Measurements from ENCODE around the gene BBOX1. TPM values are rescaled to one million over a fixed set of nuclear protein-coding genes. Genes with fewer than 3 reads are reported as not detected.

The BBOX1 gene
- total RNA-seq, 1 donor from 2014 or later, result not detected

- Mint-ChIP-seq H3K9me3 (peaks cover 29% of the 10 kb centered on the region), H3K36me3 (peaks cover 16% of the 10 kb centered on the region), H3K4me1 (no peaks in the 10 kb centered on the region), H3K27ac (no peak overlapping the region), H3K4me3 (no peak overlapping the region), H3K27me3 (ENCODE audit: low read depth) (peaks cover 2% of the 10 kb centered on the region)
- TF ChIP-seq CTCF (IDR thresholded peaks at IDR 0.05; ENCODE audit: unreplicated experiment), result no peak
- no peak for DNase-seq (ENCODE audit: low spot score in 2 of 2, unreplicated experiment in 2 of 2)
These were observed 54.4 kb downstream of the BBOX1 start for GRCh38 chr11:27095059-27095458.

GRCh38 chr11:27095887-27096286, 55.3 kb downstream of the BBOX1 start:
- peaks cover 8% of the 10 kb centered on the region for H3K36me3 Mint-ChIP-seq
- H3K4me1 Mint-ChIP-seq, result no peaks in the 10 kb centered on the region
- no peak overlapping the region for H3K27ac Mint-ChIP-seq
- peaks cover 20% of the 10 kb centered on the region for H3K9me3 Mint-ChIP-seq
- no peak for DNase-seq (ENCODE audit: low spot score in 2 of 2, unreplicated experiment in 2 of 2)
- peaks cover 2% of the 10 kb centered on the region for H3K27me3 Mint-ChIP-seq (ENCODE audit: low read depth)
- TF ChIP-seq CTCF (IDR thresholded peaks at IDR 0.05; ENCODE audit: unreplicated experiment), result no peak
- H3K4me3 Mint-ChIP-seq, result no peak overlapping the region

GRCh38 chr11:27097551-27097950, 56.9 kb downstream of the BBOX1 start:
- Mint-ChIP-seq H3K4me1 (no peaks in the 10 kb centered on the region), H3K4me3 (no peak overlapping the region), H3K36me3 (peaks cover 2% of the 10 kb centered on the region), H3K27me3 (ENCODE audit: low read depth) (peaks cover 2% of the 10 kb centered on the region), H3K27ac (no peak overlapping the region), H3K9me3 (peaks cover 11% of the 10 kb centered on the region)
- DNase-seq (ENCODE audit: low spot score in 2 of 2, unreplicated experiment in 2 of 2), result no peak
- no peak for TF ChIP-seq CTCF (IDR thresholded peaks at IDR 0.05; ENCODE audit: unreplicated experiment)

GRCh38 chr11:27100534-27100933, 59.9 kb downstream of the BBOX1 start:
- Mint-ChIP-seq H3K27me3 (ENCODE audit: low read depth) (no peaks in the 10 kb centered on the region), H3K36me3 (no peaks in the 10 kb centered on the region)
- DNase-seq (ENCODE audit: low spot score in 2 of 2, unreplicated experiment in 2 of 2), result no peak

GRCh38 chr11:27107548-27107947, 66.9 kb downstream of the BBOX1 start:
- Mint-ChIP-seq H3K27me3 (ENCODE audit: low read depth) (peaks cover 5% of the 10 kb centered on the region), H3K9me3 (peaks cover 6% of the 10 kb centered on the region), H3K36me3 (no peaks in the 10 kb centered on the region), H3K4me3 (no peak overlapping the region), H3K27ac (no peak overlapping the region), H3K4me1 (no peaks in the 10 kb centered on the region)
- no peak for TF ChIP-seq CTCF (IDR thresholded peaks at IDR 0.05; ENCODE audit: unreplicated experiment)
- DNase-seq (ENCODE audit: low spot score in 2 of 2, unreplicated experiment in 2 of 2), result no peak

More at GRCh38 chr11:27100534-27100933, 59.9 kb downstream of the BBOX1 start:
- no peaks in the 10 kb centered on the region for H3K9me3 Mint-ChIP-seq
- H3K27ac Mint-ChIP-seq, result no peak overlapping the region
- H3K4me1 Mint-ChIP-seq, result no peaks in the 10 kb centered on the region
- TF ChIP-seq CTCF (IDR thresholded peaks at IDR 0.05; ENCODE audit: unreplicated experiment), result no peak
- no peak overlapping the region for H3K4me3 Mint-ChIP-seq

GRCh38 chr11:27108809-27109208, 68.2 kb downstream of the BBOX1 start:
- no peak overlapping the region for H3K27ac Mint-ChIP-seq
- H3K4me3 Mint-ChIP-seq, result no peak overlapping the region
- no peak for TF ChIP-seq CTCF (IDR thresholded peaks at IDR 0.05; ENCODE audit: unreplicated experiment)
- H3K36me3 Mint-ChIP-seq, result no peaks in the 10 kb centered on the region
- no peaks in the 10 kb centered on the region for H3K4me1 Mint-ChIP-seq
- peaks cover 5% of the 10 kb centered on the region for H3K27me3 Mint-ChIP-seq (ENCODE audit: low read depth)
- peaks cover 10% of the 10 kb centered on the region for H3K9me3 Mint-ChIP-seq
- DNase-seq (ENCODE audit: low spot score in 2 of 2, unreplicated experiment in 2 of 2), result no peak

Data from mesothelial cell of epicardium (in vitro differentiated cells).